GM20431 (cell line): ENCODE results near the gene KAZN.

ENCODE experiments used
- in situ Hi-C: fragments of 300-500 bp; cut with MseI, MboI; formaldehyde crosslinking; loops from one replicate; pipeline ENCODE4 v1.15.0; 2020; ENCODE audit warnings: low sequenced_read_pairs; ENCODE audit not compliant: unreplicated experiment

KAZN gene

GRCh38 chr1:14778898-14779865 is 180.7 kb downstream of the KAZN start:
- in situ Hi-C loops: no loop called here

DNA sequence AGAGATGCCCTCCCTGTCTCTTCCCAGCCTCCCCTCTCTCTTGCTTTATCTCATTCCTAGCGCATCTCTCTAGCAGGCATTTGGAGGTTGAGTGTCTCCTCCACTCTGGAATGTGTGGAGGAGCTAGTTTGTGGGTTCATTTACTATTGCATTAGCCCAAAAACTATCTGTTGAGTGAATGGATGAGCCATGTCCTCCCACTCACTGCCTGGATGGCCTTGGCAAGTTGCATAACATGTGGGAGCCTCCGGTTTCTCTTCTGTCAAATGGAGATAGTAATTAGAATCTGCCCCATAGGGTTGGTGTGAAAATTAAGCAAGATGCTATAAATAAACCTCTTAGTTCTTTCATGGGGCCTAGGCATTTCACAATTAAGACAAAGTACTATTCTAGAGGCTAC is 181.8 kb downstream of the KAZN start:
- in situ Hi-C loops: no loop called here

DNA sequence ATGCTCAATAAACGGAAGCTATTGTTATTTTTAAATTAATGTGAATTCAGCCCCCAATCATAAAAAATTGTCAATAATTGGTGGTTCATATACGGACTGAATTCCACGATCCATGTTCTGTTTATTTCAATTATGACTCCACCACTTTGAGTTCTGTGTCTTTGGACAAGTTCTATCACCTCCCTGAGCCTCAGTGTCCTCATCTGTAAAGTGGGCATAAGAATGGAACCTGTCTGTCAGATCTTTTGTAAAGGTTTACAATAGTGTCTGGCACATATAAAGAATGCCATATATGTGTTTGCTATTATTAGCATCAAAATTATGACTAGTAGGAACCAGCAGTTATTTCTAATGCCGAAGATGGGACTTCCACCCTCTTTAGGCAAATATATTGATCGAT is 183.3 kb downstream of the KAZN start:
- in situ Hi-C loops: no loop called here

GRCh38 chr1:14782741-14783591 is 184.5 kb downstream of the KAZN start:
- in situ Hi-C loops: no loop called here

DNA sequence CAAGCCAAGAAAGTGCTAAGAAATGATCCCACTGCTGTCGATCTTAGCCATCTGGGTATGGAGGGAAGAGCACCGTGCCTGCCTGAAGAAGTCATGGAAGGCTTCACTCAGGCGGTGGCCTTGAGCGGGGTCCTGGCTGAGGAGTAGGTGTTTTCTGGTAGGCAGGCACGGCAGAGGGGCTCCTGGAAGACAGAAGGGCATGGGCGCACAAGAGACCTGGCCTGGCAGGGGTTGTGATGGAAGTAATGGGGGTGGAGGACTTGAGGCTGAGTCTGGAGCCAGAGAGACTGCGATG is 185.1 kb downstream of the KAZN start:
- in situ Hi-C loops: no loop called here

GRCh38 chr1:14784790-14785773 is 186.6 kb downstream of the KAZN start:
- in situ Hi-C loops: no loop called here

DNA sequence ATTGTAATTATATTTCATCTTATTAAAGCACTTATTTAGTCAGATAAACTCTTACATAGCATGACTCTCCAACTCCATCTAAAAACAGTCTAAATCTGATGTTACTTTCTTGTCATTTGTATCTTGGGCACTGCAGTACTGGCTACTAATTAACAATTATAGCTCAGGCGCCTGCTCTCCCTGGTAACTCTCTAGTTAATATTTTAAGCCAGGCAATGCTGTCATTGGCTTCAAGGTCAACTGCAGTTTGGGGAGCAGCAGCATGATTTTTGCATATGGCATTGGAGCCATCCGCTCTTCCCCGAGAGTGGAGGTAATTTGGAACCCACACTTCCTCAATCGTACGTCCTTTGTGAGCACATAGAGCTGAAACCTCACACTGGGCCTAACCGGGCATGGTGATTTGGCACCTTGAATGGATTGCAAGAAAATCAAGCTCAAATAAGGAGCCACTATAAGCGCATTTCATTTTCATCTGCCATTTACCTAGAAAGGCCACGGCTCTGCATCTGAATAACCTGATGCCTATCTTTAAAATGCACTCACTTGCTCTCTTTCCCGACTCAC is 187.7 kb downstream of the KAZN start:
- in situ Hi-C loops: no loop called here

- in situ Hi-C loops: no loop called here
Observed at GRCh38 chr1:14786681-14787080, 188.2 kb downstream of the KAZN start.

DNA sequence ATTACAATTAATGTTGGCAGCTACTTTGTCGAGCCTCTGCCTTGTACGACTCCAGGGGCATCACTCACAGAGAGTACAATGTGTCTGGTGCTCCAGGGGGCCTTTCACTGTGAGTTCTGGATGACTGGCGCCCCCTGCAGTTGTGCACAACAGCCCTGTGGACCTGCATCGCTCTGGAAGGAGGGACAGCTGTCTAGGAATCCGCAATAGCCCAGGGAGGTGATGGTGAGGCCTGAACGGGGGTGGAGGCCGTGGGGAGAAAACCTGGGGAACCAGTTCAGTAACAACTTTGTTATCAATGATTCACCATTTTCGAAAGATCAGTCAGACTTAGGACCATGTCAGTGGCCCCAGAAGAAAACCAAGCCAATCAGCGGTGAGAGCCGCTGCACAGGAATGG is 189.1 kb downstream of the KAZN start:
- in situ Hi-C loops: no loop called here

- in situ Hi-C loops: no loop called here
Observed at GRCh38 chr1:14788080-14788479, 189.6 kb downstream of the KAZN start.

DNA sequence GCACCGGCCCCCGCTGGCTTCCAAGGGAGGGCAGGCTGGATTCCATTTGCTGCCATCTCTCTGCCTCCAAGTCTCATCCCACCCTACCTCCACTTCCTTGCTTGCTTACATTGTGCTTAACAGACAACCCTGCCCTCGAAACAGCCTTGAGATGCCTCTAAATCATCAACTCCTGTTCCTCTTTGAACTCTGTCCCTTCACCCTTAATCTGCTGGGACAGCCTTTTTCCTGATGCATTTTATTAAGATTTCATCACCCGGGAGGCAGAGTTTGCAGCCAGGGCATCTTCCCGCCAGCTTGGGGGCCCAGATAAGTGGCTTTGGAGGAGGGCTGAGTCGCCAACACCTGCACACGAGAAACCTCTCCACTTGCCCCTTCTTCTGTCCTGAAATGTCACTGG is 192.5 kb downstream of the KAZN start:
- in situ Hi-C loops: no loop called here

GRCh38 chr1:14791654-14792053 is 193.2 kb downstream of the KAZN start:
- in situ Hi-C loops: no loop called here

GRCh38 chr1:14794136-14794768 is 195.8 kb downstream of the KAZN start:
- in situ Hi-C loops: no loop called here

- in situ Hi-C loops: no loop called here
Observed at GRCh38 chr1:14794906-14795305, 196.4 kb downstream of the KAZN start.

DNA sequence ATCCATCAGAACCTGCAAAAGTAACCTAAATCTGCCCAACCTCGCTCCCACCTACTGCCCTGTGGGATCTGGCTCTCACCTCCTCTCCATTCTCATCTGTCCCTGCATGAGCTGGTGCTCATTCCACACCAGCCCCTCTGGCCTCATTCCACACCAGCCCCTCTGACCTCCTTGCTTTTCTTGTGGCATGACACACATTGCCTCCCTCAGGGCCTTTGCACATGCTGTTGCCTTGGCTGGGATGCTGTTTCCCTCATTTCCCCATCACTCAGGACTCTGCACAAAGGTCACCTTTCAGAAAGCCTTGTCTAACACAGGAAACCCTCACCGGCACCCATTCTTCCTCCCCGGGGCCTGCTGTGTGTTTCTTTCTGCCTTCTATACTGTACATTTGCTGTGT is 197.1 kb downstream of the KAZN start:
- in situ Hi-C loops: no loop called here

DNA sequence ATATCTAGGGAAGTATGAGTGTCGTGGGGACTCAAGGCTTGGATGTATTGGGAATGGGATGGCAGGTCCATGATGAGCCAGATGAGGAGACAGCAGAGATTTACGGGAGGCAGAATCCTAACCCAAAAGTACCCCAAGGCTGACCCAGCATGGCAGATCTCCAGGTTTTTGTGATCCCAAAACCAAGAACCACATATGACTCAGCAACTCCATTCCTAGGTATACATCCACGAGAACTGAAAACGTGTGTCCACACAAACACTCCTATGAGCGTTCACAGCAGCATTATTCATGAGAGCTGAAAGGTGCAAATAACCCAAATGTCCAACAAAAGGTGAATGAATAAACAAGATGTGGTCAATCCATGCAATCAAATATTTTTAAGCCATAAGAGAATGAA is 201.5 kb downstream of the KAZN start:
- in situ Hi-C loops: no loop called here

GRCh38 chr1:14800500-14801076 is 202.1 kb downstream of the KAZN start:
- in situ Hi-C loops: no loop called here

DNA sequence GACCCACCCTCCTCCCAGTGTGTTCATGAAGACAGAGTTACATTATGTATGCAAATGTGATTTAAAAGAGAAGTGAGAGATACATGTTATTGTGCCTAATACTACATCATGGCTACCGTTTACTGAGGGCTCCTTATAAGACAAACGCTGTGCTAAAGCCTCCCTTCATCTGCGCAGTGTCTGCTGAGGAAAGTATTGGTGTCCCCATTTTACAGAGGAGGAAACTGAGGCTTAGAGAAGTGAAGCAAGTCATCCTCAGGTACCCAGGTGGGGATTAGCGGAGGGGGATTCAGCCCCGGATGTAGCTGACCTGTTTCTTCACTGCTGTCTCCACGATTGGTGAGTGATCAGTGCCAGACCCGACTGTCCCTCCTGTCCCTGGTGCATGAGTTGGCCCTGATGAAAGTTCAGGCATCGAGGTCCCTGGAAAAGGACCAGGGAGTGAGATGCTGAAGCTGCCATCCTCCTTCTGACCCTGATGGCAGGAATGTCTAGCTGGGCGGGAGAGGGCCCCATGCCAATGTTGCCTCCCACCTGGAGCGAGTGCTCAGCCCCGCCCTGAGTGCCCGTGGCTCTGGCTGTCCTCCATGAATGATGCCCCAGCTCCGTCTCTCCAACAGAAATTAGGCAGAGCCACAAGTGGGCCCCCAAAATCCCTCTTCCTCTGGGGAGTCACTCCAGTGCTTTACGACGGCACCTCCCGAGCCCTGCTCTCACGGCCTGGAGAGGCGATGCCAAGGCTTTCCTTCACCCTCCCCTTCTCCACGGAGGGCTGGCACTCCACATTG is 204.7 kb downstream of the KAZN start:
- in situ Hi-C loops: no loop called here
